Measurements from ENCODE around the gene APBA3. TPM values are rescaled to one million over a fixed set of nuclear protein-coding genes. Genes with fewer than 3 reads are reported as not detected.

The APBA3 gene
- total and polyA plus RNA-seq, 8 donors, result 15.5 to 24.7 (median 19.8) TPM

DNA sequence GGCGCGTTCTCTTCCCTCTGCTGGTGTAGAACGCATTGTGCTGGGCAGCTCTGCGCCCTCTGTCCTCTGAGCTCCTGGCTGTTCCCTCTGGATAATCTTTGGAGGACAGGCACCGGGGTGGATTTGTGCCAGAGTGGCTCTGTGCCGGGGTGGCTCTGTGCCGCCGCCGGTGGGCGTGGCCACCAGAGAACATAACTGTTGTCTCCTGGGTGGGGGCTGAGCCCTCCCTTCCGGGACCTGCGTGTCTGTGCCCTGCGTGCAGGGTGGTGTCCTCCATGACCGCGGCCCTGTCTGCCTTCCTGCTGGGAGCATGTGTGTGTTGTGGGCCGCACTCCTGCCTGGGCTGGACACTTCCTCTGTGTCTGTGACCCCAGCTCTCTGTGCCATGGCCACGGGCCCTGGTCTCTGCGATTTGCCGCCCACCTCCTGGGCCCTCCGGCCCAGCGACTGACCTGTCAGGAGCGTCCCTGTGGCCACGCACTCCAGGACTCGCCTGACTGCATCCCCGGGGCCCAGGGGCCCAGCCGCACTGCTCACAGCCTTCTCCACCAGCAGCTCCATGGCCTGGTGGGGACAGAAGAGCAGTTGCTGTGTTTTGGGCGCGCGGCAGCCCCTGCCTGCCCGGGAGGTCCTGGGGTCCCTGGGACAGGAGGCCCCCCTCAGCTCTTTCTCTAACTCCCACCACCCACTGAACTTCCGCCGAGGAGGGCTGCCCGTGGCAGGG lies 47.1 kb upstream of the APBA3 start:
- Histone ChIP-seq H3K27me3 (peaks cover 0 to 29% of the 10 kb centered on the region in 2 donors), H3K4me1 (peaks cover 9 to 40% of the 10 kb centered on the region in 2 donors), H3K9me3 (no peaks in the 10 kb centered on the region), H3K36me3 (no peaks in the 10 kb centered on the region), H3K27ac (peak overlapping the region; percentile 66 to 67), H3K4me3 (no peak overlapping the region)
- intact Hi-C loops (cut with DNase I), result no loop called here
- no peak for DNase-seq
- no peak for ATAC-seq
- TF ChIP-seq, protein P1, sequence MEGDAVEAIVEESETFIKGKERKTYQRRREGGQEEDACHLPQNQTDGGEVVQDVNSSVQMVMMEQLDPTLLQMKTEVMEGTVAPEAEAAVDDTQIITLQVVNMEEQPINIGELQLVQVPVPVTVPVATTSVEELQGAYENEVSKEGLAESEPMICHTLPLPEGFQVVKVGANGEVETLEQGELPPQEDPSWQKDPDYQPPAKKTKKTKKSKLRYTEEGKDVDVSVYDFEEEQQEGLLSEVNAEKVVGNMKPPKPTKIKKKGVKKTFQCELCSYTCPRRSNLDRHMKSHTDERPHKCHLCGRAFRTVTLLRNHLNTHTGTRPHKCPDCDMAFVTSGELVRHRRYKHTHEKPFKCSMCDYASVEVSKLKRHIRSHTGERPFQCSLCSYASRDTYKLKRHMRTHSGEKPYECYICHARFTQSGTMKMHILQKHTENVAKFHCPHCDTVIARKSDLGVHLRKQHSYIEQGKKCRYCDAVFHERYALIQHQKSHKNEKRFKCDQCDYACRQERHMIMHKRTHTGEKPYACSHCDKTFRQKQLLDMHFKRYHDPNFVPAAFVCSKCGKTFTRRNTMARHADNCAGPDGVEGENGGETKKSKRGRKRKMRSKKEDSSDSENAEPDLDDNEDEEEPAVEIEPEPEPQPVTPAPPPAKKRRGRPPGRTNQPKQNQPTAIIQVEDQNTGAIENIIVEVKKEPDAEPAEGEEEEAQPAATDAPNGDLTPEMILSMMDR (IDR thresholded peaks at IDR 0.05), result no peak

DNA sequence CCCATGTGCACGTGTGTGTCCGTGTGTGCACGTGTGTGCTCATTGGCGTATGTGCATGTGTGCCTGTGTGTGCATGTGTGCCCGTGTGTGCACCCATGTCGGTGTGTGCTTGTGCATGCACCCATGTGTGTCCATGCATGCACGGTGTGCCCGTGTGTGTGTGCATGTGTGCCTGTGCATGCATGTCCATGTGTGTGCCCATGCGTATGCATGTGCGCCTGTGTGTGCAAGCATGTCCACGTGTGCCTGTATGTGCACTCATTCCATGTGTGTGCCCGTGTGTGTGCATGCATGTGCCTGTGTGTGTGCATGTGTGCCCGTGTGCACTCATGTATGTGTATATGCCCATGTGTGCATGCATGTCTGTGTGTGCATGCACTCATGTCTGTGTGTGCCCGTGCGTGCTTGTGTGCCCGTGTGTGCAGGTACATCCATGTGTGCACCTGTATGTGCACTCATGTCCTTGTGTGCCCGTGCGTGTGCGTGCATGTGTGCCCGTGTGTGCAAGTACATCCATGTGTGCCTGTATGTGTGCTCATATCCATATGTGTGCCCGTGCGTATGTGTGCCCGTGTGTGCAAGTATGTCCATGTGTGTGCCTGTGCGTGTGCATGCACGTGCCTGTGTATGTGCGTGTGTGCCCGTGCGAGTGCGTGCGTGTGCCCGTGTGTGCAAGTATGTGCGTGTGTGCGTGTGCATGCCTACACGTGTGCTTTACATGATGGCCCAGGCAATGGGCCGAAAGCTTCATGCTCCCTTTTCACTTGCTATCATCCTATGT lies 46.3 kb upstream of the APBA3 start:
- H3K4me3 ChIP-seq, result no peak overlapping the region
- H3K27ac ChIP-seq, result peak overlapping the region in 1 of 2 donors; percentile 66
- DNase-seq (no peak), ATAC-seq (no peak)
- H3K36me3 ChIP-seq, result no peaks in the 10 kb centered on the region
- peaks cover 0 to 37% of the 10 kb centered on the region in 2 donors for H3K27me3 ChIP-seq
- TF ChIP-seq, protein P1 (IDR thresholded peaks at IDR 0.05), result no peak
- peaks cover 2 to 31% of the 10 kb centered on the region in 2 donors for H3K4me1 ChIP-seq
- intact Hi-C loops (cut with DNase I), result no loop called here
- H3K9me3 ChIP-seq, result no peaks in the 10 kb centered on the region

DNA sequence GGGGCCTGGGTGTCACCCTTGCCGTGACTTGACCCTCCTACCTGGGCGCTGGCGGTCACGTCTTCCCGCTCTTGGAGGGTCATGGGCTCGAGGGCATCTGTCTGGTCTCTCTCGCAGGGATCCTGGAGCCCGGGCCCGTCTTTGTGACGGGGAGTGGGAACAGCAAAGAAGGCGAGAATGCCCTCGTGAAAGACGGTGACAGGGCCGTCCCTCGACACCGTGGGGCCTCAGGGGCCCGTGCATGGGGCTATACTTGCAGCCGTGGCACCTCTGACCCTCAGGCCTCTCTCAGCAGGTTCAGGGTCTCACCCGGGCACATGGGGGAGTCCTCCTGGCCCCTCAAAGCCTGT lies 45.6 kb upstream of the APBA3 start:
- Histone ChIP-seq H3K27ac (no peak overlapping the region), H3K4me3 (no peak overlapping the region), H3K9me3 (no peaks in the 10 kb centered on the region), H3K36me3 (no peaks in the 10 kb centered on the region), H3K27me3 (peaks cover 0 to 42% of the 10 kb centered on the region in 2 donors), H3K4me1 (peaks cover 0 to 26% of the 10 kb centered on the region in 2 donors)
- ATAC-seq, result no peak
- peak in 1 of 4 donors; percentile 76 for DNase-seq
- intact Hi-C loops (cut with DNase I), result no loop called here
- TF ChIP-seq, protein P1 (IDR thresholded peaks at IDR 0.05), result no peak

DNA sequence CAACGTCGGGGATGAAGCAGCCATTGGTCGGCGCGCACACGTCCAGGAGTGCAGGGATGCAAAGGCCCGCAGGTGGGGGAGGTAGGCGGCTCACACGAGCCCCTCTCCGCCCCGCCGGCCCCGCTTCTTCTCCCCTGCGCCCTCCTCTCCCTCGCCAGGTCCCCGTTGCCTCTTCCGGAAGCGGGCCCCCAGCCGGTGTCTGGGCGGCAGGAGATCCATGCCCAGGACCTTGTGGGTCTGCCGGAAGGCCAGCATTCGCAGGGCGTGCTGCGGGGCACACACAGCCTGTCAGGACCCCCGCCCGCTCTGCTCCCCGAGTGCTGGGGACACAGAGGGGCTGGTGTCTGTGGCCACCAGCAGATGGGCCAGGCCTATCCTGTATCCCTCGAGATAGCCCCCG lies 44.4 kb upstream of the APBA3 start:
- Histone ChIP-seq H3K27me3 (peaks cover 10 to 44% of the 10 kb centered on the region in 2 donors), H3K36me3 (no peaks in the 10 kb centered on the region), H3K4me1 (peaks cover 6 to 27% of the 10 kb centered on the region in 2 donors), H3K4me3 (no peak overlapping the region), H3K27ac (no peak overlapping the region), H3K9me3 (no peaks in the 10 kb centered on the region)
- DNase-seq (peak in 1 of 4 donors; percentile 63), ATAC-seq (no peak)
- intact Hi-C loops (cut with DNase I), result no loop called here
- TF ChIP-seq, protein P1 (IDR thresholded peaks at IDR 0.05), result no peak

DNA sequence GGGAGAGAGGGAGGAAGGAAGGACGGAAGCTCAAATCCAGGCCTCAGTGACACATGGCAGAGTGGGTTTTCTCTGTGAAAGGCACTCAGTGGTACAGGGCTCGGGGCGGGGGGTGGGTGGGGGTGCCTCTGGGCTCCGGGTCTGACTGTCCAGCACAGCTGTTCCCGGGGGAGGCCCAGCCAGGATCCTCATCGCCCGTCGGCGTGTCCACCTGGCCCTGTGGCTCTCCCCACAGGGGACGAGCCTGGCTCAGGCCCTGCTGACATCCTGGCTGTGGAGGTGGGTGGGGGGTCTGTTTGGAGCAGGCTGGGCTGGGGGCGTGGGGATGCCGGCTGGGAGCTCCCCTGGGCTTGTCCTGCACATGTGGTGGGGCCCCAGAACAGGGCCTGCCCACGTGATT lies 42.9 kb upstream of the APBA3 start:
- intact Hi-C loops (cut with DNase I), result no loop called here
- ATAC-seq (no peak), DNase-seq (peak in 1 of 4 donors; percentile 65)
- peaks cover 6 to 28% of the 10 kb centered on the region in 2 donors for H3K4me1 ChIP-seq
- no peak overlapping the region for H3K4me3 ChIP-seq
- H3K27me3 ChIP-seq, result peaks cover 11 to 50% of the 10 kb centered on the region in 2 donors
- TF ChIP-seq, protein P1 (IDR thresholded peaks at IDR 0.05), result no peak
- no peaks in the 10 kb centered on the region for H3K36me3 ChIP-seq
- H3K9me3 ChIP-seq, result no peaks in the 10 kb centered on the region
- H3K27ac ChIP-seq, result no peak overlapping the region
